NCI-H774 (cell line): ENCODE data around the gene TBX4.

Experiments used
- DNase-seq: peaks from one replicate; lab custom pipeline; 2025; lab: John Stamatoyannopoulos, UW

TBX4 gene

DNA sequence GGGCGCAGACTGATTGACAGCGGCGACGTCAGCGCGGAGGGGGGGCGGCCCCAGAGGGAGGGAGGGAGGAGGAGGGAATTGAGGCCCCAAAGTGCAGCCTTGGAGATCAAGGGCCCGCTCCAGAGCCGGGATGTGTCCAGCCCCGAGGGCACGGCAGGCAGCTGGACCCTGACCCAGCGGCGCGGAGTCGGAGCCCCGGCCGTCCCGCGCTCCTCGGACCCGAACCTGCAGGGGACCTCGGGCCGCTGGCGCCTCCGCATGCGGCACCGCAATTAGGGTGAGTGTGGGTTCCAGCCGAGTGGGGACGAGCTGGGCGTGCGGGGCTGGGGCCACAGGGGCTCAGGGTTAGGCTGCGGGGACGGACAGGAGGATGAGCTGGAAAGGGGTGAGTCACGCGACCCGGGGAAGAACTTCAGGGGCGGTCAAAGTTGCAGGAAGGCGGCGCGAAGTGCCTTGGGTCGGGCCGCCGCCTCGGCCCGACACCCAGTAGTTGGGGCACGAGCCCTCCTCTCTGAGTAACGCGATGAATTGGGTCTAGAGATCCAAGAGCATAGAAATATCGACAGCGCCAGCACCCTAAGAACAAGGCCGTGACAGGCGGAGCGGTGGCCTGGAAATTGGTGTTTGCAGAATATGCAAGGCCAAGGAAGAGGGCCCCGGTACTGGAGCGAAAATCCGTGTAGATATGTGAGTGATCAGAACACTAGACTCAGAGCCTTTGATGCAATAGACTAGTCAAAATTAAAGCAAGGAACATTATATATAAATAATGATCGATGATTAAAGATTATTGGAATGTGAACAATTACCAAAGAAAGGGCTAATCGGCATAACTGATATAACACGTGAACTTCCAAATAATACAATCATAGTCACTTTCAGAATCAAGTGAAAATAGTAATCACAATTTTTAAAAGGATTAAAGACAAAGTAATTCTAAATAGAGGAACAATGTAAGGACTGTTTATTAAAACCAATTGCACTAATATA, at the start of gene TBX4:
Gene TBX4 (plus strand): TSS at position 122 of the 990 bp plus-strand sequence. CDS start 4,069 bp downstream, outside the sequence.
- no peak for DNase-seq

DNA sequence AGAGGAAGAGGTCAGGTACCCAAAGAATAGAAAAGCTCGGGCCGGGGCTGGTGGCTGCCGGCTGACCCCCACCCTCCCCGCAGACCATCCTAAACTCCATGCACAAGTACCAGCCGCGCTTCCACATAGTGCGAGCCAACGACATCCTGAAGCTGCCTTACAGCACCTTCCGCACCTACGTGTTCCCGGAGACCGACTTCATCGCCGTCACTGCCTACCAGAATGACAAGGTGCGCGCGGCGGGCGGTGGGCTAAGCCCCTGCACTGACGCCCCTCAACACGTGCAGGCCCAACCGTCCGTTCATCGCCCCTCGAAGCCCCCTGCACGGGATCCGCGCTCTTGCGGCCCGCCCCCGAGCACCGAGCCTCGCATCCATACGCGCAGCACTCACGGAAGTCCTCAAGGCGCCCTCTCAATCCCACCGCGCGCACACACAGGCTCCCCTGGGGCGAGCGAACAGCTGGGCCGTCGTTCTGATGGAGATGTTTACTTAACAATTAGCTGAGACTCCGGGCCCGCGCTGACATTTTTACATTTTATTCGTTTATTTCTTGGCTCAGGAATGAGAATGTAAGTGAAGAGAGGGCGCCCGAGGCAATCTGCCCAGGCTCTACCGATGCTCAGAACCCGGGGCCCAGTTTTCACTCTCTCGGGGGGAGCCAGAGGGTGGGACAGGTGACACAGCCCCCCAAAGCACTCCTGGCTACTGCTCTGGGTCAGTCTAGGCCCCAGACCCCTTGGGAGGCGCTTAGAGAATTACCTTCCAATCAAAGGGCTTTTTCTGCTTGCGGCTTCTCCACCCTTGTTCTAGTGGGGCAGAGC, 49.0 kb upstream of the TBX4 start:
- no peak for DNase-seq

DNA sequence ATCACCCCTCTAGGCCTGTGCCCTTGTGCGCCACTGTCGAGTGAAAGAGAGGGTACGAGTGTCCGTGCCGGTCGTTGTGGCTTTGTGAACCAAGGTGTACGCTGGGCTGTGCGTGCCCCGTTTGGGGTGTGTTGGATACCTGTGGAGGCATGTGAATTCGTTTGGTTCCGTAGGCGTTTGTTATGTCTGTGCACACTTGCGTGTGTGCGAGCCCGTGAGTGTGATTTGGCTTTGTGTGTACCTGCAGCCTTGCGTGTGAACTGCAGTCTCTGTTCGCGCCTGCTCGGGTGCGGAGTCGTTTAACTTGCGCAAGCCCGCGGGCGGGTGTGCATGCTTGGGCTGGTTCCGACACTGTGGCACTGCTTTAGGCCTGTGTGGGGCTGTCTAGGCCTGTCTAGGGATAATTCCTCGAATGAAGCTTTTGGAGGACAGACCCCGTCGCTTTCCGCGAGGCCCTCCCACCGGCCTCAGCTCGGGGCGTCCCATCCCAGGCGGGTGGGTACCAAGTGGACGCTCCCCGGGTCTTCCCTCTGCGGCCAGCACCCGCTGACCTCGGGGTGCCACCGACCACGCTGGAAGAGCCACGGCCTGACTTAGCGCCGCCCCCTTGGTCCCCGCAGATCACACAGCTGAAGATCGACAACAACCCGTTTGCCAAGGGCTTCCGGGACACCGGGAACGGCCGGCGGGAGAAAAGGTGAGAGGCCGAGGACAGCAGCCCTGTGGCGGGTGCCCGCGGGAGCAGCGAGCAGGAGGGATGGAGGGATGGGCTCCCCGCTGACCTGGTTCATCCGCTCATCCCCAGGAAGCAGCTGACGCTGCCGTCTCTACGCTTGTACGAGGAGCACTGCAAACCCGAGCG, 48.2 kb upstream of the TBX4 start:
- no peak for DNase-seq

DNA sequence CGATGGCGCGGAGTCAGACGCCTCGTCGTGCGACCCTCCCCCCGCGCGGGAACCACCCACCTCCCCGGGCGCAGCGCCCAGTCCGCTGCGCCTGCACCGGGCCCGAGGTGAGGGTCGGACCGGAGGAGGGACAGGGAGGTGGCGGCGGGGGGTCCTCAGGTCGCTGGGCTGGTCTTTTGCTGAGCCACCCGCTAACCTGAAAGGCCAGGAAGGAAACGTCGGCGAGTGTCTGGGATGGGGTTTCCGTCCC, 47.6 kb upstream of the TBX4 start:
- no peak for DNase-seq

DNA sequence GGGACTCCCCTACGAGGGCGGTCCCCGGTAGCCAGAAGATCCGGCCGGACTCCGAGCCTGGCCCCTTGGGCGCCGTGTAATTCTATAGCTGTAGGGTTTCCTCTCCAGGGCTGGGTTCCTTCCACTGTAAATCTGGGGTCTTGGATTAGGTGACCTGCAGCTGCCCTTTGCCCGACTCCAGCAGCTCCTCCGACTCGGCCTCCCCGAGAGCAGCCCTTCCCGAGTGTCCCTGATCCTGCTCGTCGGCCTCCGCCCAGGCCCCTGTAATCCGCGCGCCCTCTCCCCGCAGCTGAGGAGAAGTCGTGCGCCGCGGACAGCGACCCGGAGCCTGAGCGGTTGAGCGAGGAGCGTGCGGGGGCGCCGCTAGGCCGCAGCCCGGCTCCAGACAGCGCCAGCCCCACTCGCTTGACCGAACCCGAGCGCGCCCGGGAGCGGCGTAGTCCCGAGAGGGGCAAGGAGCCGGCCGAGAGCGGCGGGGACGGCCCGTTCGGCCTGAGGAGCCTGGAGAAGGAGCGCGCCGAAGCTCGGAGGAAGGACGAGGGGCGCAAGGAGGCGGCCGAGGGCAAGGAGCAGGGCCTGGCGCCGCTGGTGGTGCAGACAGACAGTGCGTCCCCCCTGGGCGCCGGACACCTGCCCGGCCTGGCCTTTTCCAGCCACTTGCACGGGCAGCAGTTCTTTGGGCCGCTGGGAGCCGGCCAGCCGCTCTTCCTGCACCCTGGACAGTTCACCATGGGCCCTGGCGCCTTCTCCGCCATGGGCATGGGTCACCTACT, 47.1 kb upstream of the TBX4 start:
- DNase-seq, result no peak

DNA sequence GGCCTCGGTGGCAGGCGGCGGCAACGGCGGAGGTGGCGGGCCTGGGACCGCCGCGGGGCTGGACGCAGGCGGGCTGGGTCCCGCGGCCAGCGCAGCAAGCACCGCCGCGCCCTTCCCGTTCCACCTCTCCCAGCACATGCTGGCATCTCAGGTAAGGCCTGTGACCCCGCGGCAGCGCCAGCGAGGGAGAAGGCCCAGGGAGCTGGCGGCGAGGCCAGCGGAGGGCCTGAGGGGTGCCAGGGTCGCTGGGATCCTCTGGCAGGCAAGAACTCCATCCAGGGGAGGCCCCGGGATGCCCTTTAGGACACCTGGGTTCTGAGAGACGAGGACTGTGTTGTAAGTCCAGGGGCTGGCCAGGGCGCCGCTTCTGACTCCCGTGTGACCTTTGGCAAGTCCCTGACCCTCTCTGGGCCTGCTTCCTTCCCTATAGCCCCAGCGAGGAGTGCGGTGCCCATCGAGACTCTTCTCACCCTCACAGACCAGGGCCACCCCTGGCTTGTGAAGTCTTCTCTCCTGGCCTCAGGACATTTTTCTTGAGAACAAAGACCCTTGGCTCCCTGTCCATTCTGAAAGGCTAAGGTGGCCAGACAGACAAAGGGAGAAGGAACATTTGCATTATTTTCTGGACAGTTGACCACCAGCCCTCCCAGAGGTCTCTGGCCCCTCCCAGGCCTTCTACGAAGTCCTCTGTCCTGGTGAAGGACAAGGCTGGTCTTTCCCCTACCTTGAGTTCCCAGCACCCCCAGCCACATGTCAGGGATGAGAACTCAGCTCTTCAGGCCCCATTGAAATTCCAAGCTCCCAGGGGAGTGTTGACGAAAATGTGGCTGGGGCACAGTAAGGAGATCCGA, 46.3 kb upstream of the TBX4 start:
- DNase-seq, result no peak

DNA sequence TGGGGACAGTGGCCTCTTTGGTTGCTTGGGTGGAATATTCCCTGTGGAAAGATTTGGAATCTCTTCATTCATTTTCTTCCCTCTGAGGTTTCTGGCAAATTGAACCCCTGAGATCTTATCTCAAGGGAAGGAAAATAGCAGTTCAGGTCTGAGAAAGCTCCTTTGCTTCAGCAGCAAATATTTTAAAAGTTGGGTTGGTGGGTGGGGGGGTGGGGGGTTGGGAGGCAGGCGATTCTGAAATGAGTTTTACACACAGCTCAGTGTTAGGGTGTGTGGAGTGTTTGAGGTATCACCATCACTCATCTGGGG, 45.7 kb upstream of the TBX4 start:
- no peak for DNase-seq

DNA sequence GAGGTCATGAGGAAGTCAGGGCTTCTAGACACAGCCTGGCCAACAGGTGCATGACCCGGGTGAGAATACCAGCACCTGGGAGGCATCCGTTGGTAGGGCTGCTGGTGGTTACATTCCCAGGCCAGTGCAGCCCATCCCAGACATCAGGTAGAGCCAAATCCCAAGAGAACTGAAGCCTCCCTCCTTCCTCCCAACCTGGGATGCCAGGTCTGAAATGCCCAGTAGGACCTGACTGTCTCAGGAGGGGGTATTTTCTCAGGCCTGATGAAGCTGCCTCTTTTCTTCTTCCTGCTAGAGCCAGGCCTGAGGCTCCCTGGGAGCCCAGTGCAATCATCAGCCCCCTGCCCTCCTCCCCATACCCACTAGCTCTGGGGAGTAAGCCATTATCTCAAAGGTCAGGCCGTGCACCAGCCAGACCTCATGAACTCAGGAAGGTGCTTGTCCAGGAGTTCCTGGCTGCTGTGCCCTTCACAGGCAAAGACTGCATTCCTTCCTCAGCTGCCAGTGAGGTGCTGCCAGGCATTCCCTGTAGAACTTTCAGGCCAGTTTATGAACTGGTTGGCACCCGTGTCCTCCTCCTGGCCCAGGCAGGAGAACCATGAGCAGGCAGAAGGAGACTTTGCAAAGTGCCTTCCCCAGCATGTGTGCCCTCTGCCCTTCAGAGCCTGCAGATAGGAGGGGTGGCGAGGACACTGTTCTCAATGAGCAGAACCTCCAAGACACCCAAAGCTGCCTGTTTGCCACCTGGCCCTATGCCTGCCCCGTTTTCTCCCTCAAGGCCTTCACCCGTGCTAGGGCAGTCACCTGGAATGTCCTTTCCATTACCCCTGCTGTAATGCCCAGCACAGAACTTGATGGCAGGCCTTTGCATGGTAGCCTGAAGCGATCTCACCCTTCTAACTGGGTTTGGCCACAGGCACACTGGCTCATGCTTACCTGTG, 45.0 kb upstream of the TBX4 start:
- DNase-seq, result no peak

DNA sequence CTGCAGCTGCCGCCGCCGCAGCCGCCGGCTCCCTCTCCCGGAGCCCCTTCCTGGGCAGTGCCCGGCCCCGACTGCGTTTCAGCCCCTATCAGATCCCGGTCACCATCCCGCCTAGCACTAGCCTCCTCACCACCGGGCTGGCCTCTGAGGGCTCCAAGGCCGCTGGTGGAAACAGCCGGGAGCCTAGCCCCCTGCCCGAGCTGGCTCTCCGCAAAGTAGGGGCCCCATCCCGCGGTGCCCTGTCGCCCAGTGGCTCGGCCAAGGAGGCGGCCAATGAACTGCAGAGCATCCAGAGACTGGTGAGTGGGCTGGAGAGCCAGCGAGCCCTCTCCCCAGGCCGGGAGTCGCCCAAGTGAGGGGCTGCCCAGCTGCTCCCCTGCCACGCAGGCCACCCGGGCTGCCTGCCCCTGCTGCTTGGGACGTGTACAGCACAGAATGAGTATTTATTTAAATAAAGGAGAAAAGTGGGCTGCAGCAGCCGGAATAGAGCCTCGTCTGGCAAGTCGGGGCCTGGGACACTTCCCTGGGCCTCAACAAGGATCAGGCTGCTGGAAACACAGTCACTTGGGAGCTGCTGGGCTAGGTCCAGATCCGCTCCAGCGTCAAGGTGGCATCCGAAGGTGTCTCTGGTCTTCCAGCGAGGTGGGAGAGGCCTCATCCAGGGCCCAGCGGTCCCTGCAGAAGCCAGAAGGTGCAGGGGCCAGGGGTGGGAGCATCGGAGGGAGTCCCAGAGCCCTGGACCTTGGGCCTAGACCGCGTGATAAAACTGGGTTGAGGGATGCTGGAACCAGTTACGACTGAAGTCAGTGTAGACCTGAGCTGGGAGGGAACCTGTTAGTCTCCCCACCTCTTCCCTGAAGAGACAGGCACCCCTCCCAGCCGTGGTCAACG, 43.8 kb upstream of the TBX4 start:
- DNase-seq, result no peak

DNA sequence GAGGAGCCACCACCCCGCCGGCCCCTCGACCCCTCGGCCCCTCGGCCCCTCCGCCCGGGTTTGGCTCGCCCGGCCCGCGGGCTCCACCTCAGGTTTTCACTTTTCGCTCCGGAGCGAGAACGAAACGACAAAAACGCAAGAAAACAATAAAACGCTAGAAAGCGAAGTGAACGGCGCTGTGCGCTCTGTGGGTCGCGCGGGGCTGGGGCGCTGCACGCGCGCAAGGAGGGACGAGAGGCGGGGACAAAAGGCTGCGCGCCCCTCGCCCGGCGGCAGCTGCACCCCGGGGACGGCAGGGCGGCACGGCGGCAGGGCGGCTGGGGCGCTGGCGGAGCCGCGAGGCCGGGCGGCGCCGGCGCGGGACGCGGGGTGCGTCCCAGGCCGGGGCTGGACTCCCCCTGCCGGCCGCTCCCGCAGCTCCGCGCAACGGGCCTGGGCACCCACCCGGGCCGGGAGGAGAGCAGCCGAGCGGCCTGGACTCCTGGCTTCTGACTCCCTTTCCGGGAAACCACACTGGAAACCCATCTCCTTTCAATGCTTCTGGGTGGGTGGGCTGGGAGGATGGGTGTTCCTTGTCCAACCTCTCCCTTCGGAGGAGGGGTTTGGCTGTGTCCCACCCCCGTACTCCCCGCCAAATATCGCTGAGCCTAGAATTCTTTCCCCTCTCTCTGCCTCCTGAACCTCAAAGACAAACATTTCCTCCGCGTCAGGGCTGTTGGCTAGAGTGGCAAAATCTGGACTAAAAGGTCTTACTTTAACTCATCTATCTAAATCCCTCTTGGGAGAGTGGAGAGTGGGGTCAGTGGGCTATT, 42.7 kb upstream of the TBX4 start:
- no peak for DNase-seq

DNA sequence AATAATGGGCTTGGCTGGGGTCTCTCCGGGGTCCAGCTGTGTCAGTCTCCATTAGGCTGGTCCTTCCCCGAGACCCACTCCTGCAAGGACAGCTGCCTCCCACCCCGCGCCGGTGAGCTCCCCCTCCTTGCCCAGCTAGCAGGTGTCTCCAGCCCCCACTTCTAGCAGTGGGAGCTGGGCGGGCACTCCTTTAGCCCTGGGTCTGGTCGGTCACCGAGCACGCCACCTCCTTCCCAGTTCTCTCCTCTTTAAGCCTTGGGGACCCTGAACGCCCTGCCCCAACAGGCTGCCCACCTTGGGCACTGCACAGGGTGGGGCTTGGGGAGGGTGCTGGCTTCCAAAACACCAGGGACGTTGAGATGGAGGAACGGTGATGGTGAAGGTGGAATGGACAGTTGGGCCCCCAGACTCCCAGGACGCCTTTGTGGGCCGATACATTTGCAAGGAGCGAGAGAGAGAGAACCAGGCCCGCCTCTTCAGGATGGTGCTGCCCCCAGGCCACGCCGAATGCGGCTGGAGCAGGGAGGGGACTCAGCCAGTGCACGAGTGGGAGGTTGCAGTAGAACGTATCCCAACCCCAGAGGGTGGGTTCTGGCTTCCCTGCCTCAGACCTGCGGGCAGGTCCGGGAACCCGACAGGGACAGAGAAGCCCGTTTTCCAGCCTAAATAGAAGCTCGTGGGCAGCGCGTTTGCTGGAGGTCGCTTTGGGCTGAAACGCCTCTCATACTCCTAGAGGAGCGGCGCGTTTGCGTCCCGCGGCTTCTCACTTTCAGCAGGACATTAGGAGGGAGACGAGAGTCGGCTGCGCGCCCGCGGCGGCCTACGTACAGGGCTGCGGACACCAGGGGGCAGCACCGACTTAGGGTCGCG, 41.8 kb upstream of the TBX4 start:
- DNase-seq, result no peak

DNA sequence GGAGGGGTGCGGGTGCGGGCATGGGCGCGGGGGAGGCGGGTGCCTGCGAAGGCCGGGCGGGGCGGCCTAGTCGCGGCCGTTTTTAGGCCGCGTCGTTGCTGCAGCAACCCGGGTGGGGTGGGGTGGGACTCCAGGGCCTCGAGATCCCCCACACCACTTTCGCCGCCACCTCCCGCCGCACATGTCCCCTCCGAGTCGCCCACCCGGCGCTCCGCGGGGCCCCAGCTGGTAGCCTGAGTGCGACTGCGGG, 41.3 kb upstream of the TBX4 start:
- DNase-seq, result no peak

DNA sequence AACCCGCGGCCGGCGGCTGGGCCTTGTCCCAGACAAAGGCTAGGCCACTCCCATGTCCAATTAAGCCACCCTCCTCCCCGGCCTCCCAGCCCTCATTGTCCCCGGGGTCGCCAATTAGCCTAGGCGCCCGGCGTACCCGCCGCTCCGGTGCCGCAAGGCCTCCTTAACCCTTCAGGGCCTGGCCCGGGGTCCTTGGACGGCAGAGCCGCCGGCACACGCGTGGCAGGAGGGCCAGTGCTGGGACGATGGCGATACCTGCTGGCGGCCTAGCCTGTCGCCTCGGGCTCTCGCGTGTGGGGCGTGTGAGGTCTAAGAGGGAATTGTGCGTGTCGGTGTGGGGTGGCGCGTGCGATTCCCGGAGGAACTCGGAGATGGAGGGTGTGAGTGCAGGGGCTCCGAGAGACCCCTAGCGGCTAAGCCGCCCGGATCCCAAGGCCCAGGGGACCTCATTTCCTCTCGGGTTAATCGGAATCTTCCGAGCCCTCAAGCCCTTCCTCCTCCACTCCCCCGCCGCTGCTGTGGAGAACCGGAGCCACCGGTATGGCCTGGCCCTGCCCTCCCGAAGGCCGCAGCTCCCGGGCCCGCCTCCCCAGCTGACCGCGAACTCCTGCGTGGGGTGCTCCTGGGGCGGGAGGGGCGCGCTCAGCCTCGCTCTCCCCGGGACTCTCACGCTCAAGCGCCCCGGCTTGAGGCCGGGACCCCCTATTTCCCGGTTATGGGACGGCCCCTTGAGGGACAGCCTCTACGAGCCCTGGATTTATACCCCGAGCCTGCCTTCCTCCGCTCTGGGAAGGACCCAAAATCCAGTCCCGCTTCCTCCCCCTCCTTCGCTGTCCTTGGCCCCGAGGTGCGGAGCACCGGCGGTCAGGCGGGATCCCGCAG, 40.7 kb upstream of the TBX4 start:
- no peak for DNase-seq

DNA sequence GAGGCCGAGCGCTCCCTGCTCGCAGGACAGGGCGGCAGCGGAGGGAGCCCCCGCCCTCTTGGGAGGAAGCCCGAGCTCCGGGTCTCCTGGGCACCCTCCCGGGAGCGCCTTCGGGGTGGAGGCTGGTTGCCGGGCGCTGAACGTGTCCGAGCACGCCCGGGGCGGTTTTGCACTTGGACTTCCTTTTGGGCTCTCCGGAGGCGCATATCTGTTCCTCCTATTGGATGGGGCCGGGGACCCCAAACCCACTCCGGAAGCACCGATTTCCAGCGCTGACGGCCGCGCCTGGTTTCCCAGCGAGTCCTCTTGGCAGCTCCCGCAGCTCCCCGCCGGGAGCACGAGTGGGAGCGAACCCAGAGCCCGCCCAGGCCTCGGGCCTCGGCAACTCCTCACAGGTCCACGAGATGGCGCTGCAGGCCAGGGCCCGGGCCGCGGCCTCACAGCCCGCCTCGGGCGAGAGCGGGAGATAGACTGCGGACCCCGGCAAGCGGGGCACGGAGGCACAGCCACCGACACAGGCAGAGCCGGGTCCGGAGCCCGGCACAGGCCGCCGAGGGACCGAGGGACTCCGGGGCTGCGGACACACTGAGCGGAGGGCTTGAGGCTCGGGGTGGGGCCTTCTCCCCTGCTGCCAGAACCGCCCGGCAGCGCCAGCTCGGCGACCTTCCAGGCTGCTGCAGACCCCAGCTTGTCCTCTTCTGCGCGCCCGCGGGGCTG, 39.9 kb upstream of the TBX4 start:
- DNase-seq, result peak; percentile 85
